Peyer's patch (tissue), 4 donors: ENCODE measurements around the gene EBF4.

Source experiments
- POLR2A ChIP-seq, 2 donors: fragments of 450-650 bp; IDR thresholded peaks; one replicate each; pipeline ENCODE4 v1.5.1; 2017; ENCODE audit warnings: antibody characterized with exemption in 2 of 2, mild to moderate bottlenecking in 2 of 2, moderate library complexity in 2 of 2
- TF ChIP-seq, protein P1 (sequence below), 6 experiments: fragments of 450-650 bp in 4 of 6; fragments of 200-600 bp in 2 of 6; sonication (generic) in 1 of 6; IDR thresholded peaks; one replicate each; pipeline ENCODE4 v1.5.1; 2017 to 2019; ENCODE audit warnings: antibody characterized with exemption in 6 of 6, mild to moderate bottlenecking in 3 of 6, moderate library complexity in 1 of 6

DNA sequence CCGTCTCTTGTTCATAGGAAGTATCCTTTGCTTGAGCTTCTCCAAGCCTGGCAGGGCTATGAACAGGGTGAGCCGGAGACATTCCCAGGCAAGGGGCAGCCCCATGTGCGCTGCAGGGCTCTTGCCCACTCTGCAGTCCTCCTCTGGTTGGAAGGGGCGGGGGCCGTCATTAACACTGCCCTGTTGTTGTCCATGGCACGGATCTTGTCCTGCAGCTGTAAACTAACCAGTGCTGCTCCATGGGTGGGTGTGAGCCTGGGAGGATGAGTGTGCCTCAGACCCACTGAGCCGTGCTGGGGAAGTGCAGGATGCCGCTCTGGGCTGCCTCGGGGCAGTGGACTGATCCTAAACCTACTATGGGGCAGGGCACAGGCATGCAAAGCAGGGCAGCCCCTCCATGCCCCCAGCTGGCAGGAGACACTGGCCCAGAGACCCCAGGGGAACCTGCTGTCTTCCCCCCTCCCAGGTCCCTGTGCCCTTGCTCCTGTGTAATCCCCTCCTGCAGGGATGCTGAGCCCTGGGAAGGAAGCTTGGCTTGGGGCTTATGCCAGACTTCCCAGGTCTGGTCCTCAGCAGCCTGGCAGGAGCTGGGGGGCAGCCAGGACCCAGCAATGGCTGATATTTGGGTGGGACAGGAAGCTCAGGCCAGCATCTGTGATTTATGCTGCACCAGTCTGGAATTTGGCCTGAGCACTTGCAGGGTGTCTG is 8.5 kb downstream of the EBF4 start:
- TF ChIP-seq, protein P1, sequence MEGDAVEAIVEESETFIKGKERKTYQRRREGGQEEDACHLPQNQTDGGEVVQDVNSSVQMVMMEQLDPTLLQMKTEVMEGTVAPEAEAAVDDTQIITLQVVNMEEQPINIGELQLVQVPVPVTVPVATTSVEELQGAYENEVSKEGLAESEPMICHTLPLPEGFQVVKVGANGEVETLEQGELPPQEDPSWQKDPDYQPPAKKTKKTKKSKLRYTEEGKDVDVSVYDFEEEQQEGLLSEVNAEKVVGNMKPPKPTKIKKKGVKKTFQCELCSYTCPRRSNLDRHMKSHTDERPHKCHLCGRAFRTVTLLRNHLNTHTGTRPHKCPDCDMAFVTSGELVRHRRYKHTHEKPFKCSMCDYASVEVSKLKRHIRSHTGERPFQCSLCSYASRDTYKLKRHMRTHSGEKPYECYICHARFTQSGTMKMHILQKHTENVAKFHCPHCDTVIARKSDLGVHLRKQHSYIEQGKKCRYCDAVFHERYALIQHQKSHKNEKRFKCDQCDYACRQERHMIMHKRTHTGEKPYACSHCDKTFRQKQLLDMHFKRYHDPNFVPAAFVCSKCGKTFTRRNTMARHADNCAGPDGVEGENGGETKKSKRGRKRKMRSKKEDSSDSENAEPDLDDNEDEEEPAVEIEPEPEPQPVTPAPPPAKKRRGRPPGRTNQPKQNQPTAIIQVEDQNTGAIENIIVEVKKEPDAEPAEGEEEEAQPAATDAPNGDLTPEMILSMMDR (IDR thresholded peaks at IDR 0.05): no peak
- TF ChIP-seq POLR2A (IDR thresholded peaks at IDR 0.05): no peak
